KMS-11 (cell line): Measurements from ENCODE around the gene ACTN4.

Experiments
- H2AFZ ChIP-seq: fragments of 200-600 bp; sonication (generic); 2 replicates; pipeline ENCODE4 v1.6.1; 2016; ENCODE audit warnings: antibody characterized with exemption, mixed run types, low read depth
- H3K27ac ChIP-seq: fragments of 200-600 bp; sonication (generic); 2 replicates; pipeline ENCODE4 v1.6.1; 2016; ENCODE audit warnings: mild to moderate bottlenecking, mixed run types
- H3K27me3 ChIP-seq: fragments of 200-600 bp; sonication (generic); 2 replicates; pipeline ENCODE4 v1.6.1; 2017; ENCODE audit warnings: mild to moderate bottlenecking, low read depth, mixed run types, moderate library complexity; ENCODE audit not compliant: insufficient read depth
- H3K36me3 ChIP-seq: fragments of 200-600 bp; sonication (generic); 2 replicates; pipeline ENCODE4 v1.6.1; 2017; ENCODE audit warnings: mild to moderate bottlenecking, mixed run types; ENCODE audit not compliant: insufficient read depth
- H3K4me1 ChIP-seq: fragments of 200-600 bp; sonication (generic); 2 replicates; pipeline ENCODE4 v1.6.1; 2016; ENCODE audit warnings: mild to moderate bottlenecking, low read depth, mixed run types; ENCODE audit not compliant: poor library complexity, severe bottlenecking
- H3K4me2 ChIP-seq: fragments of 200-600 bp; sonication (generic); 2 replicates; pipeline ENCODE4 v1.7.0; 2016; ENCODE audit warnings: mild to moderate bottlenecking, mixed run types
- H3K4me3 ChIP-seq: fragments of 200-600 bp; sonication (generic); IDR thresholded peaks from 2 replicates; pipeline ENCODE4 v1.6.1; 2017; ENCODE audit warnings: low read depth, low read length, mixed read lengths; ENCODE audit not compliant: insufficient read depth
- H3K79me2 ChIP-seq: fragments of 200-600 bp; sonication (generic); 2 replicates; pipeline ENCODE4 v1.6.1; 2016; ENCODE audit warnings: low read depth, mixed run types; ENCODE audit not compliant: insufficient read depth
- H3K9ac ChIP-seq: fragments of 200-600 bp; sonication (generic); 2 replicates; pipeline ENCODE4 v1.6.1; 2016; ENCODE audit warnings: mild to moderate bottlenecking, mixed run types
- H4K20me1 ChIP-seq: fragments of 200-600 bp; sonication (generic); 2 replicates; pipeline ENCODE4 v1.6.1; 2016; ENCODE audit warnings: mild to moderate bottlenecking, mixed run types; ENCODE audit not compliant: insufficient read depth
- CTCF ChIP-seq: fragments of 200-600 bp; sonication (generic); conservative IDR thresholded peaks from 2 replicates; pipeline ENCODE4 v1.6.1; 2017; ENCODE audit warnings: low read depth, mild to moderate bottlenecking, antibody characterized with exemption, low read length, moderate library complexity, mixed read lengths

The ACTN4 gene

GRCh38 chr19:38674388-38675171, 27.1 kb downstream of the ACTN4 start:
- no peaks in the 10 kb centered on the region for H4K20me1 ChIP-seq
- no peak overlapping the region for H3K4me2 ChIP-seq
- H3K9ac ChIP-seq = no peak overlapping the region

GRCh38 chr19:38675611-38676010, 28.2 kb downstream of the ACTN4 start:
- Histone ChIP-seq H3K4me2 (no peak overlapping the region), H3K9ac (no peak overlapping the region)

More at GRCh38 chr19:38674388-38675171, 27.1 kb downstream of the ACTN4 start:
- TF ChIP-seq CTCF = no peak
- H3K27ac ChIP-seq = no peak overlapping the region
- no peak overlapping the region for H3K4me3 ChIP-seq
- peaks cover 18% of the 10 kb centered on the region for H3K4me1 ChIP-seq
- no peak overlapping the region for H2AFZ ChIP-seq
- H3K27me3 ChIP-seq = no peaks in the 10 kb centered on the region
- peaks cover 46% of the 10 kb centered on the region; the same call in 1 of the 2 replicates for H3K79me2 ChIP-seq
- no peaks in the 10 kb centered on the region for H3K36me3 ChIP-seq

GRCh38 chr19:38676023-38676877, 28.8 kb downstream of the ACTN4 start:
- H3K4me3 ChIP-seq = no peak overlapping the region
- peaks cover 61% of the 10 kb centered on the region; the same call in 1 of the 2 replicates for H3K79me2 ChIP-seq
- peaks cover 27% of the 10 kb centered on the region for H3K4me1 ChIP-seq
- no peak overlapping the region for H3K27ac ChIP-seq
- H3K9ac ChIP-seq = no peak overlapping the region
- TF ChIP-seq CTCF = no peak
- H3K27me3 ChIP-seq = no peaks in the 10 kb centered on the region
- H3K4me2 ChIP-seq = no peak overlapping the region
- H4K20me1 ChIP-seq = no peaks in the 10 kb centered on the region
- no peaks in the 10 kb centered on the region for H3K36me3 ChIP-seq
- H2AFZ ChIP-seq = no peak overlapping the region

More at GRCh38 chr19:38675611-38676010, 28.2 kb downstream of the ACTN4 start:
- no peaks in the 10 kb centered on the region for H3K36me3 ChIP-seq
- H3K27me3 ChIP-seq = no peaks in the 10 kb centered on the region
- H3K4me1 ChIP-seq = peaks cover 20% of the 10 kb centered on the region
- no peak overlapping the region for H3K27ac ChIP-seq
- peaks cover 57% of the 10 kb centered on the region; the same call in 1 of the 2 replicates for H3K79me2 ChIP-seq
- H2AFZ ChIP-seq = no peak overlapping the region
- TF ChIP-seq CTCF = no peak
- H4K20me1 ChIP-seq = no peaks in the 10 kb centered on the region
- no peak overlapping the region for H3K4me3 ChIP-seq

- Histone ChIP-seq H3K79me2 (peaks cover 63% of the 10 kb centered on the region; the same call in 1 of the 2 replicates), H3K4me1 (peaks cover 35% of the 10 kb centered on the region), H3K27me3 (no peaks in the 10 kb centered on the region), H3K36me3 (no peaks in the 10 kb centered on the region), H4K20me1 (no peaks in the 10 kb centered on the region), H3K4me3 (no peak overlapping the region), H3K27ac (no peak overlapping the region), H2AFZ (no peak overlapping the region), H3K4me2 (no peak overlapping the region), H3K9ac (no peak overlapping the region)
- TF ChIP-seq CTCF = no peak
These were observed 29.6 kb downstream of the ACTN4 start for GRCh38 chr19:38676878-38677646.
